K562 (cell line): ENCODE results near the gene CDC37. TPM values are rescaled to one million over a fixed set of nuclear protein-coding genes. Genes with fewer than 3 reads are reported as not detected.

ENCODE experiments used
- CC2D1A ChIP-seq: fragments of 450-650 bp; IDR thresholded peaks from 2 replicates; pipeline ENCODE4 v1.6.1; 2017; ENCODE audit warnings: mild to moderate bottlenecking
- CHD2 ChIP-seq: IDR thresholded peaks from 2 replicates; pipeline ENCODE4 v1.6.1; 2011; ENCODE audit warnings: low read depth, low read length
- GABPB2 ChIP-seq: fragments of 250-450 bp; sonication (Bioruptor Pico); conservative IDR thresholded peaks from 2 replicates; pipeline ENCODE4 v1.5.1; 2021; ENCODE audit warnings: mild to moderate bottlenecking
- HDGF ChIP-seq: fragments of 450-650 bp; IDR thresholded peaks from 2 replicates; pipeline ENCODE4 v1.6.1; 2016
- HNRNPL ChIP-seq: fragments of 200-400 bp; formaldehyde crosslinking; IDR thresholded peaks from 2 replicates; pipeline ENCODE4 v1.6.1; 2017; ENCODE audit warnings: low read depth, mild to moderate bottlenecking, low read length
- KLF16 ChIP-seq: IDR thresholded peaks from 2 replicates; pipeline ENCODE4 v1.6.1; 2016; ENCODE audit warnings: antibody characterized with exemption
- MTF1 ChIP-seq: fragments of 250-450 bp; sonication (Bioruptor Pico); IDR thresholded peaks from 2 replicates; pipeline ENCODE4 v1.9.0; 2021; ENCODE audit warnings: moderate library complexity, mild to moderate bottlenecking, inconsistent platforms, borderline replicate concordance
- PHB ChIP-seq: fragments of 250-450 bp; sonication (Bioruptor Pico); IDR thresholded peaks from 2 replicates; pipeline ENCODE4 v1.5.0; 2021
- RAD21 ChIP-seq, 2 experiments: fragments of 250-450 bp in 1 of 2; fragments of 450-650 bp in 1 of 2; sonication (Bioruptor Pico) in 1 of 2; formaldehyde crosslinking in 1 of 2; IDR thresholded peaks in 1 of 2; conservative IDR thresholded peaks in 1 of 2; 2 replicates each; pipeline versions ENCODE4 v1.4.0 to v1.8.0; 2020 to 2022; ENCODE audit warnings: mild to moderate bottlenecking in 2 of 2, moderate library complexity in 1 of 2
- SMC3 ChIP-seq: conservative IDR thresholded peaks from 2 replicates; pipeline ENCODE4 v1.6.1; 2011; ENCODE audit warnings: low read depth, low read length, improper control_type of control experiment; ENCODE audit not compliant: insufficient read depth
- TEAD1 ChIP-seq, 2 experiments: fragments of 450-650 bp in 1 of 2; sonication (generic) in 1 of 2; formaldehyde crosslinking; IDR thresholded peaks; 2 replicates each; pipeline versions ENCODE4 v1.4.0 to v1.8.0; 2020 to 2022; ENCODE audit warnings: mild to moderate bottlenecking in 2 of 2, missing genetic modification reagents in 1 of 2
- ZBTB8A ChIP-seq: fragments of 450-650 bp; IDR thresholded peaks from 2 replicates; pipeline ENCODE4 v1.6.1; 2018; ENCODE audit warnings: mild to moderate bottlenecking, moderate library complexity; ENCODE audit not compliant: partially characterized antibody
- ZEB2 ChIP-seq: fragments of 450-650 bp; IDR thresholded peaks from 2 replicates; pipeline ENCODE4 v1.6.1; 2016
- ZKSCAN1 ChIP-seq: fragments of 150-350 bp; IDR thresholded peaks from 2 replicates; pipeline ENCODE4 v1.6.1; 2016; ENCODE audit warnings: low read depth, low read length
- polyA plus RNA-seq, 8 experiments: library from polyadenylated mRNA; depleted of rRNA in 4 of 8; stranded (reverse) in 5 of 8; unstranded in 3 of 8; fragments of >200 nt; fragmentation: Nextera tagmentation in 2 of 8; fragmentation: Illumina TruSeq in 1 of 8; extraction: Ambion mirVana in 2 of 8; extraction: Trizol in 1 of 8; gene quantifications; 2 replicates each; pipeline versions ENCODE4 v1.2.1 to v1.2.3, GENCODE V29; 2011 to 2014; ENCODE audit warnings: inconsistent platforms in 1 of 8, missing spikeins in 1 of 8
- total RNA-seq, 7 experiments: library from RNA; depleted of rRNA in 6 of 7; stranded (reverse); fragments of >200 nt in 6 of 7; fragmentation: Illumina TruSeq in 2 of 7; extraction: Trizol in 2 of 7; gene quantifications; 2 replicates each; pipeline versions ENCODE4 v1.2.1 to v1.2.3, GENCODE V29; 2011 to 2021; ENCODE audit warnings: low replicate concordance in 1 of 7
- TF ChIP-seq, protein P1 (sequence below): fragments of 450-650 bp; IDR thresholded peaks from 2 replicates; pipeline ENCODE4 v1.7.1; 2018; ENCODE audit warnings: mild to moderate bottlenecking, low read depth; ENCODE audit not compliant: partially characterized antibody
- TF ChIP-seq, protein P2 (sequence below): fragments of 450-650 bp; formaldehyde crosslinking; IDR thresholded peaks from 2 replicates; pipeline ENCODE4 v1.4.0; 2020; ENCODE audit warnings: mild to moderate bottlenecking, moderate library complexity
- TF ChIP-seq, protein P3 (sequence below): fragments of 250-450 bp; sonication (Bioruptor Pico); IDR thresholded peaks from 2 replicates; pipeline ENCODE4 v1.8.0; 2022; ENCODE audit warnings: moderate library complexity, mild to moderate bottlenecking, inconsistent platforms
- TF ChIP-seq, protein P4 (sequence below): fragments of 450-650 bp; formaldehyde crosslinking; conservative IDR thresholded peaks from 2 replicates; pipeline ENCODE4 v1.4.0; 2022; ENCODE audit warnings: mild to moderate bottlenecking, missing genetic modification characterization

Gene CDC37
- total and polyA plus RNA-seq, 9 of the 15 experiments (the other 6 are each of a cell fraction or from before 2014, with no cell fraction given) = 6.6 to 538 (median 227) TPM

DNA sequence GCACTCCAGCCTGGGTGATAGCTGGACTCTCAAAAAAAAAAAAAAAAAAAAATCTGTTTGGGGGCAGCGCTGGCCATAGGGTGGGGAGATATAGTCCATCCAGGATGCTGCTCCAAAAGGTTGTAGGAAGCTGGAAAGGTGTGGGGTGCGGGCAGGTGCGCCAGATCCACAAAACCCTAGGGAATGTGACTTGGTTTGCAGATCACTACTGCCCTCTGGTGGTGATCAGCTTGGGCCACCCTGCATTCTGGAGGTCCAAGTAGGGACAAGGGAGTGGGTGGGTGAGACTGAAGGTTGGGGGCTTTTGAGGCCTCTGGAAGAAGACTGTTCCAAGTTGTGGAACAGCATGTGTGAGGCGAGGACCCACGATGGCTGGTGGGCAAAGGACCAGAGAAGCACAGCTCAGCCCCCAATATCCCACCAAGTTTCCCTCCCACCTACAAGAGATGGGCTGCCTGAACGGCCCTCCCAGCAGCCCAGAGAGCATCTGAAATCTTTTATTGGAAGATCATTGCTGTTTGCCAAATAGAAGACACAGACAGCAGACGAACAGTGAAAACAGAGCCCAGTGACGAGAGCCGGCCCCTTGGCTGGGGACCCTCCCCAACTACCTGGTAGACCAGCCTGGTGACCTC lies 12.6 kb downstream of the CDC37 start (continued):
- TF ChIP-seq RAD21 (CRISPR knock-in tag; conservative IDR thresholded peaks at IDR 0.05 in 1 of 2, IDR thresholded peaks at IDR 0.05 in 1 of 2) (peak; percentile 67 to 71), CHD2 (0 out of 2 replicates have a peak, but pooled peaks have one; percentile 21), KLF16 (0 out of 2 replicates have a peak, but pooled peaks have one; percentile 22), GABPB2 (CRISPR knock-in tag) (no peak), ZEB2 (peak; percentile 75), PHB (no peak), ZKSCAN1 (0 out of 2 replicates have a peak, but pooled peaks have one; percentile 40), HDGF (no peak), TEAD1 (CRISPR knock-in tag; IDR thresholded peaks at IDR 0.05) (0 out of 4 replicates have a peak, but pooled peaks of 1 of the 2 experiments have one; percentile 63), SMC3 (peak; percentile 85), CC2D1A (peak; percentile 30; the same call in 1 of the 2 replicates), MTF1 (0 out of 2 replicates have a peak, but pooled peaks have one; percentile 19), HNRNPL (no peak), ZBTB8A (no peak)
- TF ChIP-seq, protein P1, sequence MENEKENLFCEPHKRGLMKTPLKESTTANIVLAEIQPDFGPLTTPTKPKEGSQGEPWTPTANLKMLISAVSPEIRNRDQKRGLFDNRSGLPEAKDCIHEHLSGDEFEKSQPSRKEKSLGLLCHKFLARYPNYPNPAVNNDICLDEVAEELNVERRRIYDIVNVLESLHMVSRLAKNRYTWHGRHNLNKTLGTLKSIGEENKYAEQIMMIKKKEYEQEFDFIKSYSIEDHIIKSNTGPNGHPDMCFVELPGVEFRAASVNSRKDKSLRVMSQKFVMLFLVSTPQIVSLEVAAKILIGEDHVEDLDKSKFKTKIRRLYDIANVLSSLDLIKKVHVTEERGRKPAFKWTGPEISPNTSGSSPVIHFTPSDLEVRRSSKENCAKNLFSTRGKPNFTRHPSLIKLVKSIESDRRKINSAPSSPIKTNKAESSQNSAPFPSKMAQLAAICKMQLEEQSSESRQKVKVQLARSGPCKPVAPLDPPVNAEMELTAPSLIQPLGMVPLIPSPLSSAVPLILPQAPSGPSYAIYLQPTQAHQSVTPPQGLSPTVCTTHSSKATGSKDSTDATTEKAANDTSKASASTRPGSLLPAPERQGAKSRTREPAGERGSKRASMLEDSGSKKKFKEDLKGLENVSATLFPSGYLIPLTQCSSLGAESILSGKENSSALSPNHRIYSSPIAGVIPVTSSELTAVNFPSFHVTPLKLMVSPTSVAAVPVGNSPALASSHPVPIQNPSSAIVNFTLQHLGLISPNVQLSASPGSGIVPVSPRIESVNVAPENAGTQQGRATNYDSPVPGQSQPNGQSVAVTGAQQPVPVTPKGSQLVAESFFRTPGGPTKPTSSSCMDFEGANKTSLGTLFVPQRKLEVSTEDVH = peak; percentile 38
- TF ChIP-seq, protein P2, sequence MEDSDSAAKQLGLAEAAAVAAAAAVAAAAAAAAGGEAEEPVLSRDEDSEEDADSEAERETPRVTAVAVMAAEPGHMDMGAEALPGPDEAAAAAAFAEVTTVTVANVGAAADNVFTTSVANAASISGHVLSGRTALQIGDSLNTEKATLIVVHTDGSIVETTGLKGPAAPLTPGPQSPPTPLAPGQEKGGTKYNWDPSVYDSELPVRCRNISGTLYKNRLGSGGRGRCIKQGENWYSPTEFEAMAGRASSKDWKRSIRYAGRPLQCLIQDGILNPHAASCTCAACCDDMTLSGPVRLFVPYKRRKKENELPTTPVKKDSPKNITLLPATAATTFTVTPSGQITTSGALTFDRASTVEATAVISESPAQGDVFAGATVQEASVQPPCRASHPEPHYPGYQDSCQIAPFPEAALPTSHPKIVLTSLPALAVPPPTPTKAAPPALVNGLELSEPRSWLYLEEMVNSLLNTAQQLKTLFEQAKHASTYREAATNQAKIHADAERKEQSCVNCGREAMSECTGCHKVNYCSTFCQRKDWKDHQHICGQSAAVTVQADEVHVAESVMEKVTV (CRISPR knock-in tag) = peak; percentile 62
- TF ChIP-seq, protein P3, sequence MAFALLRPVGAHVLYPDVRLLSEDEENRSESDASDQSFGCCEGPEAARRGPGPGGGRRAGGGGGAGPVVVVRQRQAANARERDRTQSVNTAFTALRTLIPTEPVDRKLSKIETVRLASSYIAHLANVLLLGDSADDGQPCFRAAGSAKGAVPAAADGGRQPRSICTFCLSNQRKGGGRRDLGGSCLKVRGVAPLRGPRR (CRISPR knock-in tag) = no peak
- TF ChIP-seq, protein P4, sequence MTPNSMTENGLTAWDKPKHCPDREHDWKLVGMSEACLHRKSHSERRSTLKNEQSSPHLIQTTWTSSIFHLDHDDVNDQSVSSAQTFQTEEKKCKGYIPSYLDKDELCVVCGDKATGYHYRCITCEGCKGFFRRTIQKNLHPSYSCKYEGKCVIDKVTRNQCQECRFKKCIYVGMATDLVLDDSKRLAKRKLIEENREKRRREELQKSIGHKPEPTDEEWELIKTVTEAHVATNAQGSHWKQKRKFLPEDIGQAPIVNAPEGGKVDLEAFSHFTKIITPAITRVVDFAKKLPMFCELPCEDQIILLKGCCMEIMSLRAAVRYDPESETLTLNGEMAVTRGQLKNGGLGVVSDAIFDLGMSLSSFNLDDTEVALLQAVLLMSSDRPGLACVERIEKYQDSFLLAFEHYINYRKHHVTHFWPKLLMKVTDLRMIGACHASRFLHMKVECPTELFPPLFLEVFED (CRISPR knock-in tag) = 0 out of 2 replicates have a peak, but pooled peaks have one; percentile 3
